ENCODE results near the gene VMP1.

Gene VMP1

DNA sequence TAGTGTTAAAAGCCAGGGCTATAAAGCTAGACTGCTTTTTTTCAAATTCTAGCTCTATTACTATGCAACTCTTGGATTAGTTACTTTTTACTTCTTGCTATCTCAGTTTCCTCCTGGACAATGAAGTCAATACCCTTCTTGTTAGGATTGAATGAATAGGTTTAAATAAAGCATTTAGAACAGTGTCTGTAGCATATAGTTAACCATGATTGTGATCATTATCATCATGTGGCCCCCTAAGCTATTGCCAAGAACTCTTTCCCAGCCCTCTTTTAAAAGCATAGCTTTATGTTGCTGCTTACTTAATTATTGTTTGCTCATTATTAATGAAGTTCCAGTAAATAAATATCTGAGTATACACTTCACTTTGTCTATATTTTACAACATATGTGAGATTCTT lies 4.5 kb downstream of the VMP1 start:
- DNase-seq (ENCODE audit: low read depth in 2 of 2): no peak

DNA sequence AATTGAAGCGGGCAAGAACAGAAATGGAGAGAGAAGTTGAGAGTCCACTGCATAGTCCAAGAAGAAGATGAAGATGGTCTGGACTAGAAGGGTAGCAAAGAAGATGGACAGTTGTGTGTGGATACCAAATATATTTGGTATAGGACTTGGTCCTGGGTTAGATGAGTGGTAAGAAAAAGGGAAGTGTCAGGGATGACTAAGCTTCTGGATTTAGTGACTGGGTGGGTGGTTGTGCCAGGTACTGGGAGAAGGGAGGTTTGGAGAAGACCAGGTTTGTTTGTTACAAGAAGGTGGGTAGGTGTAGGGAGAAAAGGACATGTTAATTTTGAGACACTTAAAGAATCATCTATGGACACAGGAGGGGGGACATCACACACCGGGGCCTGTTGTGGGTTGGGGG lies 5.4 kb downstream of the VMP1 start:
- DNase-seq (ENCODE audit: low read depth in 2 of 2): no peak

DNA sequence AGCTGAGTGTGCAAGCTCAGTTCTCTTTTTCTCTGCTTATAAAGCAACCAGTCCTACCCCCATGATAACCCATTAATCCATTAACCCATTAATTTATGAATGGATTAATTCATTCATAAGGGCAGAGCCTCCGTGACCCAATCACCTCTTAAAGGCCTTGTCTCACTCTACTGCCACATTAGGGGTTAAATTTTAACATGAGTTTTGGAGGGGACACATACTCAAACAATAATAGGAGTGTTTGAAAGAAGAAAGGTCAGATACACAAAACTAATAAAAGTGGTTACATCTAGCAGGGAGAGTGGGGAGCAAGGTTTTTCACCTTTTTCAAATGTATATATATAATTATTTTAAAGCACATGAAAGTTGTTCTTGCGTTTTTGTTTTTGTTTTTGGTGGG lies 6.8 kb downstream of the VMP1 start:
- no peak for DNase-seq (ENCODE audit: low read depth in 2 of 2)

DNA sequence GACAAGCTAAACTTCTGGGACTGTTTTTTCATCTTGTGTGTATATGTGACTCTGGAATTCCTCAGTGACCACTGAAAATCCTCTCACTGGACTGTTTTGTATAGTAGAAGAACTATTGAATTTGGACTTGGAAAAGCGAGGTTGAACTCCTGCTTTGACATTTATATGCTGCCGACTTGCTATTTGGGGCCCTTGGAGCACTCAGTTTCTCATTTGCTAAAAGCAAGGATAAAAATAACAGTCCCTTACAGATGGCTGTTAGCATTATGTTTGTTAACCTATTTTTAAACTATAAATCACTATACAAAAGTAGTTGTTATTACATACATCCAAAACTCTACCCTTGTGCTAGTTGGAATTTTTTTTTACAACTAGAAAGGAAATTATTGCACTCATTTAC lies 9.0 kb downstream of the VMP1 start:
- DNase-seq (ENCODE audit: low read depth in 2 of 2): no peak

DNA sequence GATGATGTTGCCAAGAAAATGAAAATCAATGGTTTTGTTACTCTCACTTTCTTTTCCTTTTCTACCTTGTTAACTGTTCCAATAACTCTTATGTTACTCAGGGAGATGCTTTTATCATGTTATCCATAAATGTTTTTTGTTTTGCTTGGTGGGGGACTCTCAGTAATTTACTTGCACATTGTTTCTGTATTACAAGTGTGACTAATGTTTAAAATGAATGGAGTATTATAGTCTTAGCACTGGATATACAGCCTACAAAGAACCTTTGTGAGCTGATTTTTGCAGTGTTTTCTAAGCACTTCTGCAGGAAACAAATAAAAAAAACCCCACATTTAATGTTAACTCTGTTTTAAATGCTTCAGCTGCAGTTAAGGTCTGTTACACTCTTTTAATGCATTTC lies 12.1 kb downstream of the VMP1 start:
- no peak for DNase-seq (ENCODE audit: low read depth in 2 of 2)

DNA sequence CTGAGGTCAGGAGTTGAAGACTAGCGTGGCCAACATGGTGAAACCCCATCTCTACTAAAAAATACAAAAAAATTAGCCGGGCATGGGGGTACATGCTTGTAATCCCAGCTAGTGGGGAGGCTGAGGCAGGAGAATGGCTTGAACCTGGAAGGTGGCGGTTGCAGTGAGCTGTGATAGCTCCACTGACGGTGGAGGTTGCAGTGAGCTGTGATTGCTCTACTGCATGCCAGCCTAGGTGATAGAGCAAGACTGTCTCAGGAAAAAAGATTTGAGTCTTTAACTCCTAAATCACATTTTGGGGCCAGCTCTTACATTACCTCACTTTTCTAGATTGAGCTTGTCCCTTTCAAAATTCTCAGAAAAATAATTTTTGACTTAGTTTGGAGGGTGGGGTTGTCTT lies 15.2 kb downstream of the VMP1 start:
- DNase-seq (ENCODE audit: low read depth in 2 of 2): no peak

DNA sequence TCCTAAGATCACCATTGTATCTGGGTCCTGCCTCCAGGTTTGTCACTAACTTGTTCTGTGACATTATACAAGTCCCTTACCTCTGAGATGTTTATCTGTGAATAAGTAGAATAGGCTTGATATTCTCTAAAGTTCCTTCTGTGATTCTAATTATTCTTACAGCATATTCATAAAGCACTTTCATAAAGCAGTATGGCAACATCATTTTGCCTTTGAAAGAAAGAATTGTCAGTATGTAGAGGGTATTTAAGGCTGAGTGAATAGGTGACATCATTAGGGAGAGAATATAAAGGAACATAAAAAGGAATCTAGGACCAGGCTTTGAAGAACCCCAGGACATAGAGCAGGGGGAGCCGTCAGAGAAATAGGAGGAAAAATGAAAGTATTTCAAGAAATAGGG lies 15.6 kb downstream of the VMP1 start:
- no peak for DNase-seq (ENCODE audit: low read depth in 2 of 2)

DNA sequence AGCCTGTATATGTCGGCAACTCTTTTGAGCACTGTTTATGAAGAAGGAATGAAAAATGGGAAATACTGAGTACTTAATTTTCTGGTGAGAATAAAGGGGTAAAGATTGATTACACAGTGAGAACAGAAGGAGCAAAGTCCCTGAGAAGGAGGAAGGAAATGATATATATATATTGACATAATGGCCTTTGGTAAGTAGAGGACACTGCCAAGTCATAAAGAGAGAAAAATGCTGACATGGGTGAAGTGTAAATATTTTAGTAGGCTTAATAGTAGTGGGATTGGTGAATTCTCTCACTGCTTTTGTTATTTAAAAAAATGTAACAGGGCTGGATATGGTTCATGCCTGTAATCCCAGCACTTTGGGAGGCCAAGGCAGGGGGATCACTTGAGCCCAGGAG lies 16.2 kb downstream of the VMP1 start:
- DNase-seq (ENCODE audit: low read depth in 2 of 2): no peak

DNA sequence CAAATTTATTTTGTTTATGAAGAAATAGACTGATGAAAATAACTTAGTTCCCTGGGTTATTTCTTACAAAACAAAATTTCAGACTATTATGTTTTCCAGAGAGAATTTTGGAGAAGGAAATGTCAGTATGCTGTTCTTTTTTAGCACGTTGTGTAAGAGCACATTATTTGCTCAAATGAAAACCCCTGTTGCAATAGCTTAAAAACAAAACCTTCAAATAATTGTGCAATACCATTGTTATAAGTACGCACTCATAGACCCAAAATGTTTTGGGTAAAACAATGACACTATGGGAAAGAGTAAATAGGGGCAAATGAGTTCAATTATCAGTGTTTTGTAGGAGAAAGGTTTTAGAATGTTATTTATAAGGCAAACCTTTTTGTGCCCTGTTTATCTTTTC lies 18.2 kb downstream of the VMP1 start:
- DNase-seq (ENCODE audit: low read depth in 2 of 2): no peak

DNA sequence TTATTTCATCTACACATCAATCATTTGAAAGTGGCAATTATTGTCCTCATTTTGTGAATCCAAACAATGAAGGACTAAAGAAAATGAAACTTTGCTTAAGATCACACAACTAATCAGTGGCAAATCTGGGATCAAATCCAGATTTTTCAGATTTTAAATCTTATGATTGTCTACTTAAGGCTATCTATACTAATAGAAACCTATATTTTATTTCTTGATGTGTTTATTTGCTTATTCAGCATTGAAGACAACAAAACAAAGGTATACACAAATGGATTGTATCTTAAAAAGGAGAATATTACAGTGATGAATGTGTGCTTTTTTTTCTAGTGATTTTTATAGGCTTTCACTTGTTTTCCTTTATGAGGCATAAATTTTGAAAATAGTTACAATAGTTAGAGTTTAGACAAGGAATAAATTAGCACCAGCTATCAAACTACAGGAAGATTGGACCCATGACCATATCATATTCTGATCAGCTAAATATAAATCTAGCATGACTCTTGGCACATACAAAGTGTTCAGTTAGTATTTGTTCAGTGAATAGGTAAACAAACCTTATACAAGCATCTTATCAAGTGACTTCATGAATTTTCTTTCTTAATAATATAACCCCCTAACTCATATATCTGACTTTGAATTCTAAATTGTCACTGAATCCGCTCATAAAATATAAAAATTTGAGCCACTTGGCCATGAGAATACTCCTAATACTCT lies 20.5 kb downstream of the VMP1 start:
- DNase-seq (ENCODE audit: low read depth in 2 of 2): no peak

DNA sequence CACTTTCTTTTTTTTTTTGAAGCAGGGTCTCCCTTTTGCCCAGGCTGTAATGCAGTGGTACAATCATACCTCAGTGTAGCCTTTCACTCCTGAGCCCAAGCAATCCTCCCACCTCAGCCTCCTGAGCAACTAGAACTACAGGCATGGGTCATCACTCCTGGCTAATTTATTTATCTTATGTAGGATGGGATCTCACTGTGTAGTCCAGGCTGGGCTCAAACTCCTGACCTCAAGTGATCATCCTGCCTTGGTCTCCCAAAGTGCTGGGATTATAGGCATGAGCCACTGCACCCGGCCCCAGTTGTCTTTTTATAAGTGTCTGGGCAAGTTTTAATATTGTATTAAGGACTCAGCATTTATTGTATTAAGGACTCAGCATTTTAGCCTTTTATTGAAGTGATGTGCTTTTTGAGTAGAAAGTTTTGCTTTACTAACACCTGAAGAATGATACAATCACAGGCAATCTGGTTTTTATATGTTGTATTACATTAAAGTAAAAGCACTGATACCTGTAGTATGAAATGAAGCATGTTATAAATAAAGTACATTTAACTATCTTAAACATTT lies 22.9 kb downstream of the VMP1 start:
- DNase-seq (ENCODE audit: low read depth in 2 of 2): no peak

DNA sequence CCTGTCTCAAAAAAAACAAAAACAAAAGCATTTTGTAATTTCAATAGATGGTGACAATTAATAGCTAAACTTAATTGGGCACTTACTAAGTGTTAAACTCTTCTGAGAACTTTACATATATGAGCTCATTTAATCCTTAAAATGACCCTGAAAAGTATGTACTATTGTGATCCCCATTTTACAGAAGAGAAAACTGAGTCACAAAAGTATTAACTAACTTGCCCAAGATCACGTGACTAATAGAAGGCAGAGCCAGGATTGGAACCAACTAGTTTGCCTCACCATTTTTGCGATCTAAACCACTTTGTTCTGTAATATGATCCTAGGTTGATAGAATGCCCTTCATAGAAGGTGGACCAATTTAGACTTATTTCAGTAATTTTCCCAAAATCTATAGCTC lies 26.2 kb downstream of the VMP1 start:
- DNase-seq (ENCODE audit: low read depth in 2 of 2): no peak

DNA sequence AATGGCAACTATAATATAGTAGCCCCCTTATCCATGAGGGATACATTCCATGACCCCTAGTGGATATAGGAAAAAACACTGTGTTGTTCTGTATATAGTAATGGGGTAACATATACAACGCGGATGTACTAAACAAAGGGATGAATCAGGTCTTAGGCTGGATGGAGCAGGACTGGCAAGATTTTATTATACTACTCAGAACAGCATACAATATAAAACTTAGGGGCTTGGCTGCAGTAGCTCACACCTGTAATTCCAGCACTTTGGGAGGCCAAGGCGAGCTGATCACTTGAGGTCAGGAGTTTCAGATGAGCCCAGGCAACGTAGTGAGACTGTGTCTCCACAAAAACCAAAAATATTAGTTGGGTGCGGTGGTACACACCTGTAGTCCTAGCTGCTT lies 26.8 kb downstream of the VMP1 start:
- DNase-seq (ENCODE audit: low read depth in 2 of 2): no peak

DNA sequence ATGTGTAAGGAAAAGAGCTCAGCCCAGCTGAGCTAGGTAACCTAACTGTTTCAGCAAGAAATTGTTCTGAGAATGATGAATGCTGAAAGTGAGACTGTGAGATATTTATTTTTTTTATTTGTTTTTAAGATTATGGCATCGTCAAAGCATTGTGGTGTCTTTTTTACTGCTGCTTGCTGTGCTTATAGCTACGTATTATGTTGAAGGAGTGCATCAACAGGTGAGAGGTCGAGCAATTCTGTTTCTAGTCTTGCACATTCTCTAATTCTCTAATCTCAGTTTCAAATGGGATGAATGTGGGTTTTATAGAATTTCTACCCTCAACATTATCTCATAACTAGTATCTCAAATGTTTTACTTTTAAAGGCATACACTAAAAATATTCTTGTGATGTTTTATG lies 29.9 kb downstream of the VMP1 start:
- DNase-seq (ENCODE audit: low read depth in 2 of 2): no peak

DNA sequence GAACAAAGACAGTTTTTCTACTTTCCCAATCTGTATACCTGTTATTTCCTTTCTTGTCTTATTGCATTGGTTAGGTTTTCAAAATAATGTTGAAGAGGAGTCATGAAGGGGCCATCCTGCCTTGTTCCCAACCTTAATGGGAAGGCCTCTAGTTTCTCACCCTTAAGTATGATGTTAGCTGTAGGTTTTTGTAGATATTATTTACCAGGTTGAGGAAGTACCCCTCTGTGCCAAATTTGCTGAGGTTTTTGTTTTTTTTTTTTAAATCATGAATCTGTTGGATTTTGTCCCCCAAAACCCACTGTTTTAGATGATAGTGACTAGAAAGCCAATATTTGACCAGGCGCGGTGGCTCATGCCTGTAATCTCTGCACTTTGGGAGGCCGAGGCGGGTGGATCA lies 36.4 kb downstream of the VMP1 start:
- DNase-seq (ENCODE audit: low read depth in 2 of 2): no peak

DNA sequence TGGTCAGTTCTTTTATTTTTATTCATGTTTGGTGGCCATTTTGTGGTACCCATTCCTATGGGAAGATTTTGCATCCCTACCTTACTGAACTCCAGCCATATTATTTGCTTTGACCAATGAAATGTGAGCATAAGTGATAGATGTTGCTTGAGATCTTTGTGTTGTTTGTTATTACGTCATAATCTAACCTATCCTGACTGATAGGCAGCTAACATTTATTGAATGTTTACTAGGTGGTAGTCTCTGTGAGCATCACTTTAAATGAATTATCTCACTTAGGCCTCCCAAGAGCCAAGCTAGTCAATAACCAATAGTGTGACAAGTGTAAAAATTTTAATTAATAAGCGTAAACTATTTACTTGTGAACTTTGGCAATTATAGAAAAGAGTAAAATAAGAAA lies 37.6 kb downstream of the VMP1 start:
- no peak for DNase-seq (ENCODE audit: low read depth in 2 of 2)

DNA sequence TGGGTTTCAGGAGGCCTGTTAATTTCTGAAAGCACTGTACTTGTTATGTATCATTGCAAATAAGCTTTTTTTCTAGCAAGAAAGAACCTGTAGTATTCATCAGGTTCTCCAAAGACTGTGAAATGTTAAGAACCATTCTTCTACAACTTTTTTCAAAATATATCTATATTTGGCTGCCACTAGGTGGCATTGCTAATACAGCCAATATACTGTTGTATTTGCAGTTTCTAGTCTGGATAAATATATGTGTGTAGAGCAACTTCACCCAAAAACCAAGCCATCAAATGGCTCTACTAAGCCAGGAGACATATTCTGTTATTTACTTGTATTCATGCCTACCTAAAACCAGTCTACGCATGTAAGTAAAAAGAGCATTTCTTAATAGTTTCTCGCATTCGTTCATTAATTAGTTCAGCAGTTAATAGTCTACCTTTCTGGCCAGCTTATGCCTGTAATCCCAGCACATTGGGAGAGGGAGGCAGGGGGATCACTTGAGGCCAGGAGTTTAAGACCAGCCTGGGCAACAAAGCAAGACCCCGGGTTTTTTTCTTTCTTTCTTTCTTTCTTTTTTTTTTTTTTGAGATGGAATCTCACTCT lies 39.5 kb downstream of the VMP1 start:
- DNase-seq (ENCODE audit: low read depth in 2 of 2): no peak

DNA sequence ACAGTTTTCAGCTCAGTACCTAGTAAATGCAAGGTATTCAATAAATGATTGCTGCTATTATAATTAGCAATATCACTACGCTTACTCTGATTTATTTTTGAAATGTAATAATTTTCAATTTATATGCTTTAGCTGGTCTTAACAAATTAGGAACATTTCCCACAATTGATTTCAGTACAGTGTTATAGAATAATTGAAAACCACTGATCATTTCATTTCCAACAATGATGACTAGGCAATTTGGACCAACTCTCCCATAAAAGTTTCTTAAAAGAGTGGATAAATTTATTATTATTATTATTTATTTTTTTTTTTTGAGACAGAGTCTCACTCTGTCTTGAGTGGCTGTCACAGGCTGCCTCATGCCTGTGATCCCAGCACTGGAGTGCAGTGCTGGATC lies 41.1 kb downstream of the VMP1 start:
- DNase-seq (ENCODE audit: low read depth in 2 of 2): no peak

DNA sequence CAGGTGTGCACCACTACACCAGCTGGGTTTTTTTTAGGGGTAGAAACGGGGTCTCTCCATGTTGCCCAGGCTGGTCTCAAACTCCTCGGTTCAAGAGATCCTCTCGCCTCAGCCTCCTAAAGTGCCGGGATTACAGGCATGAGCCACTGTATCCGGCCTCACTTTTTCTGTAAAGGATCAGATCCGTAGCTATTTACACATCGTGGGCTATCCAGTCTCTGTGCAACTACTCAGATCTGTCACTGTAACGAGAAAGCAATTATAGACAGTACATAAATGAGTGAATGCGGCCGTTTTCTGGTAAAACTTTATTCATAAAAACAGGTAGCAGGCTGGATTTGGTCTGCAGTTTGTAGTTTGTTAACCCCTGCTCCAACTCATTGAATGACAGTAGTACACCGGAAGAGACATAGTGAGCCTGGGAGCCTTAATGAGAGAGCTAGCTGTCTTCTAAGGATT lies 44.5 kb downstream of the VMP1 start:
- no peak for DNase-seq (ENCODE audit: low read depth in 2 of 2)

DNA sequence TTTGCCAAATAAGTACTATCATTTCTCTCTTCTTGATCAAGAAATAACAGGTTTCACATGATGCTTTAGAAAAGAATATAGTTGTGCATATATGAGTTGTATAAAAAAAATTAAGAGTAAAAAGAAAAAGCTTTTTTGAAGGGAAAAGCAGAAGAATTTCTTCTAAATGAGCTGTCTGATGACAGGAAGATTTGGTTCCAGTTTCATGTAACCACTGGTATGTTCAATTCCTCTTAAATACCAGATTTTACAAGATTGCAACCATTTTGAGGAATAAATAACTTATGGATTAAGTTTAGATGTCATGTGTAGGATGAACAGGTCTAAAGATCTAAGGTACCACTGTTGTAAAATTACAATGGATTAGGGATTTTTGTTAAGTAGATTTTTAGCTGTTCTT lies 45.0 kb downstream of the VMP1 start:
- DNase-seq (ENCODE audit: low read depth in 2 of 2): no peak

DNA sequence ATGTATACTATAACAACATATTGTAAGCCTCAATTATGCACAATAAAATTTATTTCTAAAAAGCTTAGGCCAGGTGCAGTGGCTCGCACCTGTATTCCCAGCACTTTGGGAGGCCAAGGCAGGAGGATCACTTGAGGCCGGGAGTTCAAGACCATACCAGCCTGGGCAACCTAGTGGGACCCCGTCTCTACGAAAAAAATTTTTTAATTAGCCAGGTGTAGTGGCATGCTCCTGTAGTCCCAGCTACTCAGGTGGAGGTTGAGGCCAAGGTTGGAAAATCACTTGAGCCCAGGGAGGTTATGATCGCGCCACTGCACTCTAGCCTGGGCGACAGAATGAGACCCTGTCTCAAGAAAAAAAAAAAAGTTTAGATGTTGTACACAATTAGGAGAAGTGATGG lies 45.5 kb downstream of the VMP1 start:
- no peak for DNase-seq (ENCODE audit: low read depth in 2 of 2)

DNA sequence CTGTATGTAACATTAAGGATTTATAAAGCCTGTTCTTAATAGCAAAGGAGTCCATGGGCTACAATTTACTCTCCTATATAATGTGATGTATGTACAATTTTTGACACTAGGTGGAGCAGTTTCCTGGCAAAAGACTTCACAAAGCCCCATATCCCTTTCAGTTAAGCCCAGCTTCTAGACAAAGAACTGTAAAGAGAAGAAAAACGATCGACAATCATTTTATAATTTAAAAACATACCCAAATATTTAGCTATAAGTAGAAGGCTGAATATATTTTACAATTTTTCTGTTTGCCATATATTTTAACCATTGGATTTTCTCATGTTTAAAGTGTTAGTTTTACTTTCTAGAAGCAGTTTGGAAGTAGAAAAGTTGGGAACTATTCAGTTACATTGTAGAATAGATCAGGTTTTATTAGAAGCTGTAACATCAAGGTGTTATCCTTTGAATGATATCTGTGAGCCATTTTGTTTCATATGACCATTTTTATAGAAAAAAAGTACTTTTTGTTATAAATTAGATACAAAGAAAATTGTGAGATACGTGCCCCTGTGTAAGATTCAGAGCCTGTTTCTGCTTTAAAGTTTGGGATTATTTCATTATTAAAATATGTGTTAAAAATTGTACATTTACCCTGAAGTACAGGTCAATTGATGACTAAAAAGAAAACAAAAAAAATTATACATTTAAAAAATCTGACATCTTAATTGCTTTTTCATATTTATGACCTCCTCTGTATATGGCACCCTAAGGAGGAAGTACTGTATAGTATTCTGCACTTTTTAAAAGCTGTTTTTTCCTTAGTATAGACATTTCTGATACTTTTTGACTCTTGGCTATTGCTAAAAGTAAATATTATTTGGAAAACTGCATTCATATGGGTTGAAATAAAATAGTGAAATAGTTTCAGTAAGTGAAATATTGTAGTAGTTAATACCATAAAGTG lies 46.3 kb downstream of the VMP1 start:
- no peak for DNase-seq (ENCODE audit: low read depth in 2 of 2)

DNA sequence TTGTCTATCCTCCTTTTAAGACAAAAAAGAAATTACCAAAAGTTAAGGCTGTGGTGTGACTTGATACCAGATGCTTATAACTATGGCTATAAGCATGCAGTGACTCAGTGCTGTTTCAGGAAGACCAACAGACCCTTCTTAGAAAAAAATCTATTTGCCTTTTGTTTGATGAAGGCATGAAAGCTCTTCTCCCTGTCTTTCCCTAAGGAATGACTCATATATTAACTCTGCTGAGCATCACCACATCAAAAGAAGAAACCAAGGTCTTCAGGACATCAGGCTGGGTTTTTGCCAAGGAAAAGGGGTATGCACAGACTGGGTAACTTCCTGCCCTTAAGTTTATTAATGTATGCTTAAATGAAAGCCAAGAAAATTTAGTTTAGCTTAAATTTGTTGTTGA lies 47.1 kb downstream of the VMP1 start:
- DNase-seq (ENCODE audit: low read depth in 2 of 2): no peak
